Loucy (cell line): ENCODE measurements around the gene KIAA1549.
A peak's percentile ranks its signal among the peaks of the same experiment; 100 is the strongest.

Source experiments
- H2AFZ ChIP-seq: fragments of 200-600 bp; sonication (generic); 2 replicates; pipeline ENCODE4 v1.6.0; 2016; ENCODE audit warnings: antibody characterized with exemption, mild to moderate bottlenecking, low read length, moderate library complexity
- H3F3A ChIP-seq: fragments of 200-600 bp; 2 replicates; pipeline ENCODE4 v1.6.0; 2016; ENCODE audit warnings: antibody characterized with exemption, low read depth, mild to moderate bottlenecking
- H3K27me3 ChIP-seq: fragments of 200-600 bp; sonication (generic); 2 replicates; pipeline ENCODE4 v1.6.1; 2014; ENCODE audit warnings: low read length, mild to moderate bottlenecking; ENCODE audit not compliant: insufficient read depth, poor library complexity, severe bottlenecking
- H3K36me3 ChIP-seq: fragments of 200-600 bp; sonication (generic); 2 replicates; pipeline ENCODE4 v1.6.1; 2016; ENCODE audit warnings: low read length; ENCODE audit not compliant: insufficient read depth
- H3K4me1 ChIP-seq: fragments of 200-600 bp; sonication (generic); 2 replicates; pipeline ENCODE4 v1.5.1; 2014; ENCODE audit warnings: low read length, mild to moderate bottlenecking; ENCODE audit not compliant: insufficient read depth, poor library complexity, severe bottlenecking
- H3K4me2 ChIP-seq: fragments of 200-600 bp; sonication (generic); 2 replicates; pipeline ENCODE4 v1.6.0; 2014; ENCODE audit warnings: antibody characterized with exemption, low read length, low read depth, mild to moderate bottlenecking; ENCODE audit not compliant: poor library complexity, severe bottlenecking
- H3K4me3 ChIP-seq: fragments of 200-600 bp; sonication (generic); 2 replicates; pipeline ENCODE4 v1.5.1; 2014; ENCODE audit warnings: low read length, mild to moderate bottlenecking, mixed read lengths; ENCODE audit not compliant: poor library complexity, severe bottlenecking
- H3K79me2 ChIP-seq: fragments of 200-600 bp; sonication (generic); 2 replicates; pipeline ENCODE4 v1.6.1; 2014; ENCODE audit warnings: low read length; ENCODE audit not compliant: insufficient read depth
- H3K9ac ChIP-seq: fragments of 200-600 bp; sonication (generic); 2 replicates; pipeline ENCODE4 v1.6.0; 2014; ENCODE audit warnings: mild to moderate bottlenecking, low read depth, low read length, moderate library complexity; ENCODE audit not compliant: poor library complexity, severe bottlenecking
- H3K9me2 ChIP-seq: fragments of 200-600 bp; sonication (generic); replicated peaks from 2 replicates; pipeline ENCODE4 v1.6.1; 2016; ENCODE audit warnings: low read depth, low read length, mixed read lengths
- H3K9me3 ChIP-seq: fragments of 200-600 bp; sonication (generic); 2 replicates; pipeline ENCODE4 v1.6.1; 2014; ENCODE audit warnings: mild to moderate bottlenecking, antibody characterized with exemption, low read length, low read depth; ENCODE audit not compliant: insufficient read depth
- H4K20me1 ChIP-seq: fragments of 200-600 bp; sonication (generic); 2 replicates; pipeline ENCODE4 v1.6.0; 2014; ENCODE audit warnings: antibody characterized with exemption, low read length, mild to moderate bottlenecking; ENCODE audit not compliant: insufficient read depth, poor library complexity, severe bottlenecking
- EZH2phosphoT487 ChIP-seq: fragments of 200-600 bp; IDR thresholded peaks from 2 replicates; pipeline ENCODE4 v1.6.1; 2018; ENCODE audit warnings: antibody characterized with exemption, mild to moderate bottlenecking, moderate library complexity, borderline replicate concordance
- TF ChIP-seq, protein P1 (sequence below): fragments of 200-600 bp; sonication (generic); conservative IDR thresholded peaks from 2 replicates; pipeline ENCODE4 v1.5.1; 2014; ENCODE audit warnings: mild to moderate bottlenecking, antibody characterized with exemption, low read length

KIAA1549 gene

GRCh38 chr7:138907850-138908249 is 73.3 kb downstream of the KIAA1549 start:
- no peak overlapping the region for H3K4me3 ChIP-seq
- no peaks in the 10 kb centered on the region for H3K9me2 ChIP-seq
- H3F3A ChIP-seq = no peaks in the 10 kb centered on the region
- peaks cover 53% of the 10 kb centered on the region; the same call in 1 of the 2 replicates for H3K36me3 ChIP-seq
- no peak overlapping the region for H2AFZ ChIP-seq
- no peaks in the 10 kb centered on the region for H3K79me2 ChIP-seq
- H4K20me1 ChIP-seq = no peaks in the 10 kb centered on the region
- no peak overlapping the region for H3K4me2 ChIP-seq
- H3K4me1 ChIP-seq = peaks cover 13% of the 10 kb centered on the region
- H3K9me3 ChIP-seq = no peaks in the 10 kb centered on the region
- no peaks in the 10 kb centered on the region for H3K27me3 ChIP-seq
- no peak for TF ChIP-seq EZH2phosphoT487
- TF ChIP-seq, protein P1, sequence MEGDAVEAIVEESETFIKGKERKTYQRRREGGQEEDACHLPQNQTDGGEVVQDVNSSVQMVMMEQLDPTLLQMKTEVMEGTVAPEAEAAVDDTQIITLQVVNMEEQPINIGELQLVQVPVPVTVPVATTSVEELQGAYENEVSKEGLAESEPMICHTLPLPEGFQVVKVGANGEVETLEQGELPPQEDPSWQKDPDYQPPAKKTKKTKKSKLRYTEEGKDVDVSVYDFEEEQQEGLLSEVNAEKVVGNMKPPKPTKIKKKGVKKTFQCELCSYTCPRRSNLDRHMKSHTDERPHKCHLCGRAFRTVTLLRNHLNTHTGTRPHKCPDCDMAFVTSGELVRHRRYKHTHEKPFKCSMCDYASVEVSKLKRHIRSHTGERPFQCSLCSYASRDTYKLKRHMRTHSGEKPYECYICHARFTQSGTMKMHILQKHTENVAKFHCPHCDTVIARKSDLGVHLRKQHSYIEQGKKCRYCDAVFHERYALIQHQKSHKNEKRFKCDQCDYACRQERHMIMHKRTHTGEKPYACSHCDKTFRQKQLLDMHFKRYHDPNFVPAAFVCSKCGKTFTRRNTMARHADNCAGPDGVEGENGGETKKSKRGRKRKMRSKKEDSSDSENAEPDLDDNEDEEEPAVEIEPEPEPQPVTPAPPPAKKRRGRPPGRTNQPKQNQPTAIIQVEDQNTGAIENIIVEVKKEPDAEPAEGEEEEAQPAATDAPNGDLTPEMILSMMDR = no peak
- H3K9ac ChIP-seq = no peak overlapping the region

GRCh38 chr7:138907201-138907847 is 73.9 kb downstream of the KIAA1549 start:
- H3K9me3 ChIP-seq = no peaks in the 10 kb centered on the region
- H3F3A ChIP-seq = no peaks in the 10 kb centered on the region
- no peaks in the 10 kb centered on the region for H3K79me2 ChIP-seq
- H3K36me3 ChIP-seq = peaks cover 57% of the 10 kb centered on the region; the same call in 1 of the 2 replicates
- no peaks in the 10 kb centered on the region for H3K9me2 ChIP-seq
- no peaks in the 10 kb centered on the region for H4K20me1 ChIP-seq
- H2AFZ ChIP-seq = no peak overlapping the region
- H3K9ac ChIP-seq = no peak overlapping the region
- no peak for TF ChIP-seq EZH2phosphoT487
- TF ChIP-seq, protein P1 = no peak
- H3K4me3 ChIP-seq = no peak overlapping the region
- no peaks in the 10 kb centered on the region for H3K27me3 ChIP-seq
- H3K4me1 ChIP-seq = peaks cover 17% of the 10 kb centered on the region
- H3K4me2 ChIP-seq = no peak overlapping the region

- H3K4me1 ChIP-seq = peaks cover 26% of the 10 kb centered on the region
- H3K4me3 ChIP-seq = peak overlapping the region; percentile 41
- H3K79me2 ChIP-seq = no peaks in the 10 kb centered on the region
- no peaks in the 10 kb centered on the region for H4K20me1 ChIP-seq
- TF ChIP-seq, protein P1 = no peak
- TF ChIP-seq EZH2phosphoT487 = no peak
- H3F3A ChIP-seq = no peaks in the 10 kb centered on the region
- no peaks in the 10 kb centered on the region for H3K9me2 ChIP-seq
- H3K27me3 ChIP-seq = no peaks in the 10 kb centered on the region
- H3K36me3 ChIP-seq = peaks cover 51% of the 10 kb centered on the region; the same call in 1 of the 2 replicates
- H3K9ac ChIP-seq = no peak overlapping the region
- H3K4me2 ChIP-seq = peak overlapping the region; percentile 48
- no peak overlapping the region for H2AFZ ChIP-seq
- no peaks in the 10 kb centered on the region for H3K9me3 ChIP-seq
Measured at GRCh38 chr7:138903859-138904435, 77.2 kb downstream of the KIAA1549 start.
